HG03575 (cell line): ENCODE measurements around the gene CCNK.

ENCODE experiments used
- ATAC-seq: cut with Tn5 transposase; IDR thresholded peaks from one replicate; pipeline ENCODE4 v1.9.1; 2021; ENCODE audit not compliant: unreplicated experiment, insufficient number of reproducible peaks, low FRiP score; ENCODE audit errors: extremely low read depth

The CCNK gene

DNA sequence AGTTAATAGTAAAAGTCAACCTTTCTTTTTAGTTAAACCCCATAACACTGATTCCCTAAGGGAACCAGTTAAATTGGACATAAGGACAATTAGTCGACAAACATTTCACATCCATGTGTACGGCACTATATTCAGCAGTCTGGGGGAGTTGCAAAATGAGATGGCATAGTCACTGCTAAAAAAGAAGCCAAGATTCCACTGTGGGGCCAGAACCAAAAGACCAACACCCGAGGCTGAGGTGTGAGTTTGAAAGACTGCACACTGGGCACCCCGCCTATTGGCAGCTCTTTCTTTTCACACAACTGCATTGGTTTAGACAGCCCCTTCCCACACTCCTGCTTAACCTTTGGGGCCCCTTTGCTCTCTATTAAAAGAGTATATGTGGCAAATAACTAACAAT is 17.2 kb upstream of the CCNK start:
- ATAC-seq, result no peak

DNA sequence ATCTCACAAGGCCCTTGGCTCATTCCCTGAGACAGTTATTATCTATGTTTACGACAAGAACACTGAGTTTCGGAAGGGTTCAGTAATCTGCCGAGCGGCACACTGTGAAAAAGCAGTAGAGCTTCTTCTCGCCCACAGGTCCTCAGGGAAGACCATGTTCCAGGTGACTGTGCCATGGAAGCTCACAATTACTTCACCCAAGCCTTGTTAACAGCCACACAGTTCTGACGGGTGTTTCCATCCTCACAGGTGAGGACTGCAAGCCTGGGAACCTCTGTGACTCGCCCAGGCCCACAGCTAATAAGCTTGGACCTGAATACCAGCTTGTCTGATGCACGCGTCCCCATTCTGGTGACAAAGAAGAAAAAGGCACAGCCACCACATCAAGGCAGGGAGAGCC is 15.9 kb upstream of the CCNK start:
- ATAC-seq, result no peak

DNA sequence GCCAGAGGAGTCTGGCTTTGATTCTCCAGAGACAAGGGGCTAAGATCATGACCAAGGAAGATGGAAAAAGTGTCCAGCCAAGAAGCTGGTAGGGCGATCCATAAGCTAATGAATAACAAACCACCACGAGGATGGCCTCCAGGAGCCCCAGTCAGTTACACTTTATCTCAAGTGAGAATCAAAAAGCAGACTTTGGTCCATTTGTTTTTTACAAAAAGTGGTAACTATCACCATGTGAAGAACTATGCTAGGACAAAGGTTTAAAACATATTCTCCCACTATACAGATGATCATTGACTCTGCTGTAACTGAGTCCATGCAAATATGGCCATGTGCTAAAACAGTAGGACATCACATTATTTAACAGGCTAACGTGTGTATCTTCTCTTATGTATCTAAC is 14.5 kb upstream of the CCNK start:
- no peak for ATAC-seq

DNA sequence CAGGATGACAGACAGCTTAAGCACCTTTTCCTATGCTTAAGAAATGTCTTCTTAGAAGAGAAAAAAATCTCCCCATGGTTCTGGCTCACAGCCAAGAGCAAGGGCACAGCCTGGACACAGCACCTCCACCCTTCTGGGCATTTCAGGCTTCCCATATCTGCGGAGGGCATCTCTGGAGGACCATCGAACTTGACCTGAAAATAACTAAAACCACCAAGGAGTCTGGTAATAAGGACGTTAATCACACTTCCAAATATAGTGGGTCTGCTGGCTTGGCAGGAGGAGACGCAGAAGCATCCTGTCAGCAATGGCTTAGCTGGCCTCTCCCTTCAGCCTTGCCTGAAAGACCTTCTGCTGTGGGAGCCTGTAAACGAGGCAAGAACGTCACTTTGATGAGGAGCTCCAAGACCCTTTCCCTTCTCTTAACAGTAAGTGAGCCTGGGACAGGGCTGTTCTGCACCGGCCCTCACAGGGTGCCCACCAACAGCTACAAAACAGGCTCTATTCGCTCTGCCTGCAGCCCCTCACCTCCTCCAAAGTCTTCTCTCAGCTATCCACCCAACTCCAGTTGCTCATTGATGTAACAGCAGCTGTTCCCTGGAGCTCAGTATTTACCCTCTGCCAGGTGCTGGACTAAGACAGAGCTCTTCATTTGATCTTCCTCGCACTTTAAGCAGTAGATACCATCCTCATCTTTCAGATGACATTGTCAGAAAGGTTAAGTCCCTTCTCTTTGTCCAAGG is 13.7 kb upstream of the CCNK start:
- ATAC-seq, result no peak

DNA sequence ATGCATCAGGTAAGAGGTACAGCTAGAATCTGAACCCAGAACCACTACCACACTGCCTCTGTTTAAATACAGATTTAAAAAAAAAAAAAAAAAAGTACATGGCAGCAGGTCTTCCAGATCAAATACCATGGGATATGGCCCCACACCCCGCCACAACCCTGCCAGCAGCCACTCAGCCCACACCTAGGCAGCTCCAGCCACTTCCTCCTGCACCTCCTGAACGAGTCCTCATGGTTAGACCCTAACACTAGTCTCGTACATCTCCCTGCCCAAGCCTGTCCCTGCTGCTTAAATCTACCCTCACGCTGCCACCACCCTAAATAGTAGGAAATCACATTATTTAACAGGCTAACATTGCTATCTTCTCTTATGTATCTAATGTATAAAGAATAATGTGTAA is 13.1 kb upstream of the CCNK start:
- ATAC-seq, result no peak

DNA sequence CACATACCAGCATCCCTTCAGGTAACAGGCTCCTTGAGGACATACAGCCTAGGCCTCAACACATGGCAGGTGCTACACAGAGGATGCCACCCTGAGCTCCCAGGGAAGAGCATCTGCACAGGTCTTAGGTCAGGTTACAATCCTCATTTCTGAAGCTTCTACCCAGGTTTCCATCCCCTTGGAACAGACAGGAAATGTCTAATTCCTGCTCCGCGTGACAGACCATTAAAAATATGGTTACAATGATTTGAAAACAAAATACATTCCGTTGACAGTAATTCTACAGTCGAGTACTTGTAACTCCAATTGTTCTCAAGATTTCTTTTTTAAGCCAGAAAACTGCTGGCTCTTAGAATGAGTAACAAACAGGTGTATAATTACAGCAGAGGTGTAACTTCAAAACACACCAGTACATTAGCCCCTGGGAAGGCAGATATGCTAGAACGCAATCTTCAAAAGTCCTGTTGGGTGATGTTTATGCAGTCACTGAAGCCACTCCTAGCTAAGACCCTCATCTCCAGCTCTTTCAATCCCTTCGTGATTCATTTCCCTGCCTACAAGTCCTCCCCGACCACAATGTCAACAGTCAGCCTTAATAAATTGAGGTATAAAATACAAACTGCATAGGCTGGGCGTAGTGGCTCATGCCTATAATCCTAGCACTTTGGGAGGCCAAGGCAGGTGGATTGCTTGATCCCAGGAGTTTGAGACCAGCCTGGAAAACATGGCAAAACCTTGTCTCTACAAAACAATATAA is 12.2 kb upstream of the CCNK start:
- ATAC-seq, result no peak

DNA sequence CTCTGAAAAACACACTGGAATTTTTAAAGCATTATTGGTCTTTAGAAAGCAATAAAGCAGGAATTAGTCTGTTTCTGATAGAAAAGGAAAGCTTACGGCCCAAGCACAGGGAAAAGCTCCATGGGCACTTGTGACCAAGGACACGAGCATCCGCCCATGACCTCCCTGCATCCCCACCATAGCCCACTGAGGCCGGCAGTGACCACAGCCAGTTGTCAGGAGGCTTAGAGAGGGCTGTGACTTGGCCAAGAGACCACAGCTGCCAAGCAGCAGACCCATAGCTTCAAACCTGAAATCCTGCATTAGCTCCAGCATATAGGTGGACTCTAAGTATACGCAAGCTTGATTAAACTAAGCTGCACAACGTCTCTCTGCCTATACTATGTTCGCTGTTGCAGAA is 9.5 kb upstream of the CCNK start:
- ATAC-seq, result no peak

DNA sequence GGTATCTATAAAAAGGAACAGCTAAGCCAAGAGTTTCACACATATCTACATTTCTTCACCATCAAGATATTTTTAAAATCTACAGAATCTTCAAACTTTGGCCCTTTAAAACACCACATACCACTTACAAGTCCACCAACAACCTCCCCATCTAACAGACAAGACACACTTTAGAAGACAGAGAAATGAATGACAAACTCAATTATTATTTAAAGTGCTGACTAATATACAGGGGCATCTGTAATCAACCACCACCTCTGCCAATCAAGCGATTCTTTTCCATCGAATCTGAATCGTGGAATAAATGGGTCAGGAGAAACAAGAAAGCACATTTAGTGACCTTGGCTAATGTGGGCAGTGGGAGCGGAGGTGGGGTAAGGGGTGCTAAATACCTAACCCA is 8.3 kb upstream of the CCNK start:
- ATAC-seq, result no peak

DNA sequence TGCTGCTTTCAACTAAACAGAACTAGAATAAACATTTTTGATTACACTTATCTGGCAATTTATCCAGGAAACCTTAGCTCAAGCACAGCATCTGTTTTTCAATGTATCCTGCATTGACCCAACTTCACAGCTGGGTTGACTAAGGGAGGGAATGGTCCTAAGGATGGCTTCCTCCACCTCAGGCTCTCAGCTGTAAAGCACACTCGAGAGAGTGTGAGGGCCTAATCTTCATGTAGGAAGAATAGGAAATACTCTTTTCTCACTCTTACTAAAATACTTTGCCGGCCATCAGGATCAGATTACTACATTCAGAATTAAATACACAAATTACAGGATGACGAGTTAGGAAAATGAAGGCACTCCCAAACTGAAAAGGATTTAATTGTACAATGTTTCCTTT is 7.8 kb upstream of the CCNK start:
- ATAC-seq, result no peak

DNA sequence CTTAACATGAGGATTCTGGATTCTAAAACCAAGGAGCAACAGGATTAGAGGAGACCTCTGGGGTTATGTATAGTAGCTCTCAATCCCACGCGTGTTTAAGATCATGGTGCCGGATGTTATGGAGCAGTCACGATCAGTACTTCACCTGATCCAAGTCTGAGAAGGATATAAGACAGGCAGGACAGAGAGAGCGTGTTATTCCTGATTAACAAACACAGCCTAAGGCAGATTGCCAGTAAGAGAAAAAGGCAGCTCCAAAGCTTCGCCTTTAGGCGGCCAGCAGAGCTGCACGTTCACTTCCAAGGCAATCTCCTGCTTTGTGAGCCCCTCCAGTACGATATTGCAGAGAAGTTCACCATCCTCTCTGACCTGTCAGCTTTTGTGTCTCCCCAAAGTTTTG is 6.0 kb upstream of the CCNK start:
- ATAC-seq, result no peak

DNA sequence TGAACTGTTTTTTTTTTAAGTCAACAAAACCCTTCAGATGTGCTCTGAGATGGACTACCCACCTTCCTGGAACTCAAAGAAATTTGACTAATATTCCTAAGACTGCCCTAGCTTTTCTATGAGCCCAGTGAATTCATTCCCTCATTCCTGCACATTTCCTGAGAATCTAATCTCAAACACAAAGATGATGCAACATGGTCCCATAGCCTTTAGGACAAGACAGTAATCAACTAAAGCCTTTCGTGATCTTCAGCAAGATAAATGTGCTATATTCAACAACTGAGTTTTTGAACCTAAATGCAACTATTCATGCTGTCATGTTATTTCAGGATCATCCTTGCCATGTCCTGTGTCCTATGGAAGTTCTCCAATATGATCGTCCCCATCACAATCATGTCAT is 5.5 kb upstream of the CCNK start:
- no peak for ATAC-seq

DNA sequence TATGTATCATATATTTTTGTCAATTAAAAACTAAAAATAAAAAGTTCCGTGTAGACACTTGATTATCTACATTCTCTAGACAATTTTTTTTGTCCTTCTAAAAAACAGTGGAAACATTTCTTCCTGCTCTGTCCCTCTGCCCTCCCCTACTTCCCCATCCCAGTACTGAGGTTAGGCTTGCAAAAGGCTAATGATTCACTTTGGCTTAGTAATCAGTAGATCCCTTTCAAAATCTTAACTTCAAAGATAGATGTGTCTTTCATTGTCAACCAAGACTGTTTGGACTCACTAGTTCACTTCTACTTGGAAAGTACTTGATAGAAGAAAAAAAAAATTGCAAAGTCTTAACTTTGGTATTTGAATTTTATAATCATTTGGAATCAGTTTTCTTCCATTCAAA is 4.3 kb upstream of the CCNK start:
- ATAC-seq, result no peak

DNA sequence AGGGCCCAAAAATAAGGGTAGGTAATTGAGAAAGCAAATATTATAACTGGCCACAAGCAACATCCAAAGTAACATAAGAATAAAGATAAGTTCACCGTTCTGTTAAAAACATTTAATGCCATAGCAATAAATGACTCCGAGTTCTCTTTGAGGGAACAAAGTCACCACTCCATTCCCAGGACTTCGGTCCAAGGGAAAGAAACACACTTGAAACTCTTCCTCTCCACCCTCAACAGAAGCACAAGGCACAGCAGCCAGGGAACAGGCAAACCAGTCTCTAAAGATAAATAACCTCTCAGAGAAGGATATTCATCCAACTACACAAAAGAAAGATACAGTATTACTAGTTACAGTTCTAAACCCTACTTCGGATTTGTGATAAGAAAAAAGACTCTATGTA is 3.1 kb upstream of the CCNK start:
- no peak for ATAC-seq

DNA sequence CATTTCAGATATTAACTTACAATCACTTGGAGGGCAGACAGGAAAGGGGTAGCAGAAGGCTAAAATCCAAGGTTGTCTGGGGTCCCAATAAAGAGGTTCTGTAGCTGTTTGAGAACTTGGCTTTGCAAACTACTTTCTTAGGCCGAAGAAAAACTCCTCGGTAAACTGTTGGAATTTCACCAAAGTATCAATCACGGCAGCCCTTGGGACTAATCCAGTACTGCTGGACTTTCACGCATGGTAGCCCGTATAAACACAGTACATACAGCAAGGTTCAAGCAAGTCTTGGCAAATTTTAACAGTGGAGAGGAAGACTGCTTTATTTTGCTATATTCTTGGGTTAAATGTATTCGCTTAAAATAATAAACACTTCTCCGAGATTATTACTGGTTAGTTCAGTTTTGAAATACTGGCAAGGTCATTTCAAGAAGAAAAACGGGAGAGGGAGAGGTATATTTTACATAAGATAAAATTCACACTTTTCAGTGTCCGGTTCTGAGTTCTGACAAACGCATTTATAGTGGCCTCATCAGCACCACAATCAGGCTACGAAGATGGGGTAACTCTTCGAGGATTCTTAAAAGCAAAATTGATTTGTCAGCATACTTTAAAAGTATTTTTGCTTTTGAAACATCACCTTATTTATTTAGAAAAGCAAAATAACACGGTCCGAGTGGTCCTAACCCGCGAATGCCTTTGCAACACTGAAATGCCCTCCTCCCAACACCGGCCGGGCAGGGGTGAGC is 1.9 kb upstream of the CCNK start:
- ATAC-seq, result no peak

DNA sequence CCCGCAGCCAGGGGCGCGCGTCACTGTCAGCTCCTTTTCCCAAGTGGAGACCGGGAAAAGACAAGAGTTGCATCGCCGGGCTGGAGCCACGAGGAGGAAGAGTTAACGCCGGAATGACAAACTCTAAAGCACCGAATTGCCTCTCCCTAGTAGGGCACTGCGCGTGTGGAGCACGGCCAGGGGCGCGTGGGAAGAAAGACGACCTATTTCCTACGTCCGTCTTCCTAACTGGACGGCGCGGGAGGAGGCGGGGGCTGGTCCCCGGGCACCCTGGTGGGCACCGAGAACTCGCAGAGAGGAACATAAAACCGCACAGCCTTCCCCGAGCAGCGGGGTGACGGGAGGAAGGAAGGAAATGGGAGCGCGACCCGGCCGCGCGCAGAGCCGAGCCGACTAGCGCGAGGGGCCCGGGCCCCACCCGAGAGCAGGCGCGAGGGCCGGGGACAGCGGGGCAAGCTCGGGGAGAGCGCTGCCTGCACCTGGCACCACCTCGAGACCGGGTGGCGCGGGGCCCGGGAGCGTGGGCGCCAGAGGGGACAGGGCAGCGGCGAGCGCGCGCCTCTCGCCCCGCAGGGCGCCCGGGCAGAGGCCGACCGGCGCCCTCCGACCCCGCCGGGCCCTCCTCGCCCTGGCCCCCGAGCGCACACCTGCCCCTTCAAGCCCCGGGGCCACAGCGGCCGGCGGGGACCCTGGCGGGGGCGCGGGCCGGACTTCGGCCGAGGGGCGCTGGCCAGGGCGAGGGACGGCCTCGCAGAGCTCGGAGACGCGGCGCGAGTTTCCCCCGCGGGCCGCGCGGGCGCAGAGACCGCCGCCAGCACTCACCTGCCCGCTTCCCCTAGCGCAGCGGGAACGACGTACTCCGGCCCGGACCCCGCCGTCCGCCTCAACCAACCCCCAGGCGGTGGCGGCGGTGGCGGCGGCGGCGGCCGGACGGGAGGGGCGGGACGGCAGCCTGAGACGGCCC is 1.0 kb upstream of the CCNK start, which contains the start of gene SETD3:
Gene SETD3 (minus strand): TSS at position 954 of the 964 bp plus-strand sequence. CDS start 15,054 bp downstream, outside the sequence.
- ATAC-seq, result no peak

DNA sequence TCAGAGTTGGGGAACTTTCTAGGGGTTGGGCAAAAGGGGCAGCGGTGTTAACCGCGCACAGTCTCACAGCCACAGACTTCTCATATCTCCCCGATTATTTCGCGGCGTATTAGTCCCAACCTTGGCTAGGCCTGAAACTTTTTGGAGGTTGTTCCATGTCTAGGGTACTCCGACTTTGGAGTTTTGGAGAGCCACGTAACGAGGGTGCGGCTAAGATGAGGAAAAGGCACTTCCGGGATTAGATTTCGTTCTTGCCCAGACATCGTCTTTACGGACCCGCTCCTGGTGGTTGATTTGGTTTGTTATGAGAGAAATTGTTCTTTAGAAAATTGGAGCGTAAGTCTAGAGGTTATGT is 513 bp downstream of the CCNK start:
- ATAC-seq, result no peak

DNA sequence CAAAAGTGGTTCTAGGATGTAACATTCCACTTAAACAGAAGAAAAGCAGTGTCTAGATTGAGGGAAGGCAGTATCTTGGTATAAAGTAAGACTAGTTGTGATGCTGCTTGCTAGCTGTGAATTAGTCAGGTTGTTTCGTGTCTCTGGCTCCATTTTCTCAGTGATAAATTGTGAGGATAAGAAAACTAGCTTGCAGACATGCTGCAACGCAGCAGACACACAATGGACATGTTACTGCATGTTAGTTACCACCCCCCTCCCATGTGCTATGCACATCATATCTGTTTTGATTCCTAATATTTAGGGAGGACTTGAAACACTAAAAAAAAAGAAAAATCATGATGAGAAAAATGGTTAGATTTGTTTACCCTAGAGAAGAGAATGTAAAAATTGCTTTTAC is 2.9 kb downstream of the CCNK start:
- ATAC-seq, result no peak

DNA sequence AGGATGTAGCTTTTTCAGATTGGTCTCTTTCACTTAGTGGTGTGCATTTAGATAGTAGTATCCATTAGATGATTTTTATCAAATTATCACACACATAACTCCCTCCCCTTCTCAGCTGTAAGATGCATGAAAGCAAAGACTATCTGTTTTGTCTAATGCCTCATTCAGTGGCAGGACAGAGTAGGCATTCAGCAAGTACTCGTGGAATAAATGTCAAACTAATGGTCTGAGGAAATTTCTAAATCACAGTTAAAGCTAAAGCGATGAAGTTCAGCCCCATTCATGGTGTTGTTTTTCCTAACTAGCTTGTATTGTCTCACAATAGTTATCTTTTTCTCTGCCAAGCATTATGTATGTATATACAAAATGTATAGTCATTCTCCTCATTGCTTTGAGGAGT is 16.1 kb downstream of the CCNK start:
- no peak for ATAC-seq

DNA sequence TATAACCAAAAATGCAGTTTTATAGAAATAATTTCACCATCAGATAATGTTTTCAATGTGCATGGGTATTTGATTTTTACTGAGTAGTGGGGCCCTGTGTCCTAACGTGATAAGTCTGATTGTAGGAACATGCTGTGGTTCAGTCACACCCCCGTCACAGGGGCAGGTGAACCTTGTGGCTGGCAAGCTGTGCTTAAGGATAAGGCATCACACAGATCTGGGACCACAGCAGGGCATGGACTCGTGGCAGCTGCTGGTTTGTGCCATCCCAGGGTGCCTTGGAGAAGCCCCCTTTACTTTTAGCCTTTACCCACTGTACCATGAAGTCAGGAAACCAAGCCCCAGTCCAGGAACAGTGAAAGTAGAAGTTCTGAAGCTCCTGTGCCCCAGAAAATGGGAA is 16.7 kb downstream of the CCNK start:
- ATAC-seq, result no peak
